Liver (tissue), 9 donors: ENCODE measurements around the gene ZNF224. TPM values are rescaled to one million over a fixed set of nuclear protein-coding genes. Genes with fewer than 3 reads are reported as not detected.

Experiments
- DNase-seq: peaks from one replicate; pipeline ENCODE4 v3.0.0-alpha.2; 2017; ENCODE audit warnings: low spot score
- H3K27ac ChIP-seq, 2 donors: one replicate each; pipeline ENCODE4 v1.7.0; 2013; ENCODE audit warnings: inconsistent platforms in 2 of 2, low read length in 2 of 2, control low read depth in 1 of 2, low read depth in 1 of 2, mild to moderate bottlenecking in 1 of 2
- H3K27me3 ChIP-seq, 4 donors: one replicate each; pipeline versions ENCODE4 v1.6.1 to v1.7.0; 2013; ENCODE audit warnings: low read length in 3 of 4, inconsistent platforms in 1 of 4, mild to moderate bottlenecking in 1 of 4, moderate library complexity in 1 of 4; ENCODE audit not compliant: control insufficient read depth in 4 of 4, insufficient read depth in 4 of 4
- H3K36me3 ChIP-seq, 4 donors: one replicate each; pipeline versions ENCODE4 v1.6.1 to v1.7.0; 2013; ENCODE audit warnings: low read length in 3 of 4, mild to moderate bottlenecking in 3 of 4, low read depth in 1 of 4, moderate library complexity in 1 of 4; ENCODE audit not compliant: control insufficient read depth in 4 of 4, insufficient read depth in 3 of 4
- H3K4me1 ChIP-seq, 4 donors: one replicate each; pipeline versions ENCODE4 v1.6.1 to v1.7.0; 2013; ENCODE audit warnings: low read length in 3 of 4, mild to moderate bottlenecking in 3 of 4, moderate library complexity in 1 of 4; ENCODE audit not compliant: control insufficient read depth in 4 of 4, insufficient read depth in 4 of 4
- H3K4me3 ChIP-seq, 3 donors: one replicate each; pipeline versions ENCODE4 v1.6.1 to v1.7.0; 2013; ENCODE audit warnings: low read length in 3 of 3, control low read depth in 1 of 3, low read depth in 1 of 3, mild to moderate bottlenecking in 1 of 3
- H3K9ac ChIP-seq, 2 donors: one replicate each; pipeline ENCODE4 v1.7.0; 2013; ENCODE audit warnings: low read length in 2 of 2, mild to moderate bottlenecking in 2 of 2, moderate library complexity in 2 of 2, control low read depth in 1 of 2, low read depth in 1 of 2
- H3K9me3 ChIP-seq, 4 donors: one replicate each; pipeline versions ENCODE4 v1.6.1 to v1.7.0; 2013; ENCODE audit warnings: low read length in 3 of 4; ENCODE audit not compliant: control insufficient read depth in 4 of 4
- EGR1 ChIP-seq, 2 donors: IDR thresholded peaks; 2 replicates each; pipeline ENCODE4 v1.6.1; 2016 to 2018; ENCODE audit warnings: antibody characterized with exemption in 2 of 2, low read depth in 2 of 2
- FOXA1 ChIP-seq: IDR thresholded peaks from 2 replicates; pipeline ENCODE4 v1.6.1; 2016; ENCODE audit warnings: antibody characterized with exemption
- FOXA2 ChIP-seq: IDR thresholded peaks from 2 replicates; pipeline ENCODE4 v1.6.1; 2016; ENCODE audit warnings: antibody characterized with exemption
- GABPA ChIP-seq, 2 donors: IDR thresholded peaks in 1 of 2; conservative IDR thresholded peaks in 1 of 2; 2 replicates each; pipeline ENCODE4 v1.6.1; 2016; ENCODE audit warnings: antibody characterized with exemption in 2 of 2, mild to moderate bottlenecking in 1 of 2, moderate library complexity in 1 of 2
- HNF4A ChIP-seq, 2 donors: conservative IDR thresholded peaks; 2 replicates each; pipeline ENCODE4 v1.6.1; 2016; ENCODE audit warnings: antibody characterized with exemption in 2 of 2, mild to moderate bottlenecking in 2 of 2
- HNF4G ChIP-seq: IDR thresholded peaks from 2 replicates; pipeline ENCODE4 v1.6.1; 2016; ENCODE audit warnings: antibody characterized with exemption
- JUND ChIP-seq, 2 donors: IDR thresholded peaks; 2 replicates each; pipeline ENCODE4 v1.6.1; 2016; ENCODE audit warnings: antibody characterized with exemption in 2 of 2
- NR2F2 ChIP-seq: IDR thresholded peaks from 2 replicates; pipeline ENCODE4 v1.6.1; 2016; ENCODE audit warnings: antibody characterized with exemption
- RAD21 ChIP-seq, 2 donors: IDR thresholded peaks; 2 replicates each; pipeline ENCODE4 v1.6.1; 2016; ENCODE audit warnings: antibody characterized with exemption in 2 of 2, mild to moderate bottlenecking in 2 of 2
- RXRA ChIP-seq, 2 donors: IDR thresholded peaks; 2 replicates each; pipeline ENCODE4 v1.6.1; 2017 to 2018; ENCODE audit warnings: antibody characterized with exemption in 2 of 2, mild to moderate bottlenecking in 1 of 2
- SP1 ChIP-seq: IDR thresholded peaks from 2 replicates; pipeline ENCODE4 v1.6.1; 2018; ENCODE audit warnings: antibody characterized with exemption, mild to moderate bottlenecking
- TAF1 ChIP-seq: conservative IDR thresholded peaks from 2 replicates; pipeline ENCODE4 v1.6.1; 2016; ENCODE audit warnings: antibody characterized with exemption, mild to moderate bottlenecking
- YY1 ChIP-seq: IDR thresholded peaks from 2 replicates; pipeline ENCODE4 v1.6.1; 2016; ENCODE audit warnings: antibody characterized with exemption, mild to moderate bottlenecking
- whole genome bisulfite sequencing: extraction: QIAGEN DNeasy Blood & Tissue Kit; methylation state at CpG from one replicate; pipeline ENCODE4 v1.1.7; 2013; 5-methylcytosine and 5-hydroxymethylcytosine counted together
- polyA plus RNA-seq, 2 donors: library from polyadenylated mRNA; stranded (reverse) in 1 of 2; unstranded in 1 of 2; fragments of 200-250 nt in 1 of 2; fragments of >200 nt in 1 of 2; fragmentation: Nextera tagmentation in 1 of 2; extraction: Ambion mirVana in 1 of 2; gene quantifications; one replicate each; pipeline versions ENCODE4 v1.2.1 to v1.2.3, GENCODE V29; 2013 to 2015
- total RNA-seq, 2 donors: library from RNA; depleted of rRNA; stranded (reverse); fragments of >200 nt; gene quantifications; one replicate each; pipeline ENCODE4 v1.2.3, GENCODE V29; 2014
- TF ChIP-seq, protein P1 (sequence below): IDR thresholded peaks from 2 replicates; pipeline ENCODE4 v1.6.1; 2016; ENCODE audit warnings: antibody characterized with exemption, mild to moderate bottlenecking
- TF ChIP-seq, protein P2 (sequence below): fragments of 150-350 bp; IDR thresholded peaks from 2 replicates; pipeline ENCODE4 v1.5.1; 2017; ENCODE audit warnings: improper control_type of control experiment, low read depth, low read length; ENCODE audit not compliant: missing input control
- TF ChIP-seq, protein P3 (sequence below): IDR thresholded peaks from 2 replicates; pipeline ENCODE4 v1.6.1; 2016; ENCODE audit warnings: antibody characterized with exemption
- TF ChIP-seq, protein P4 (sequence below): IDR thresholded peaks from 2 replicates; pipeline ENCODE4 v1.6.1; 2016; ENCODE audit warnings: antibody characterized with exemption
- TF ChIP-seq, protein P5 (sequence below): IDR thresholded peaks from 2 replicates; pipeline ENCODE4 v1.6.1; 2016; ENCODE audit warnings: antibody characterized with exemption
- donor health status: healthy.
- donor health status: healthy.
- donor health status: healthy.
- donor health status: healthy.
- donor health status: healthy.

The ZNF224 gene
- total and polyA plus RNA-seq, 4 donors: 4.5 to 20.7 (median 14.9) TPM

GRCh38 chr19:44131955-44132354 lies 37.8 kb downstream of the ZNF224 start:
- TF ChIP-seq HNF4G (no peak), YY1 (no peak)
- Histone ChIP-seq H3K4me1 (no peaks in the 10 kb centered on the region), H3K9ac (no peak overlapping the region), H3K9me3 (peaks cover 33 to 74% (median 50%) of the 10 kb centered on the region in 4 donors), H3K27ac (no peak overlapping the region), H3K27me3 (no peaks in the 10 kb centered on the region), H3K36me3 (peaks cover 5 to 49% (median 42%) of the 10 kb centered on the region in 4 donors), H3K4me3 (peak overlapping the region in 2 of 3 donors; percentile 38 to 39)
- 97% methylated on average over 5 of the region's 5 CpGs for WGBS
- no peak for DNase-seq

DNA sequence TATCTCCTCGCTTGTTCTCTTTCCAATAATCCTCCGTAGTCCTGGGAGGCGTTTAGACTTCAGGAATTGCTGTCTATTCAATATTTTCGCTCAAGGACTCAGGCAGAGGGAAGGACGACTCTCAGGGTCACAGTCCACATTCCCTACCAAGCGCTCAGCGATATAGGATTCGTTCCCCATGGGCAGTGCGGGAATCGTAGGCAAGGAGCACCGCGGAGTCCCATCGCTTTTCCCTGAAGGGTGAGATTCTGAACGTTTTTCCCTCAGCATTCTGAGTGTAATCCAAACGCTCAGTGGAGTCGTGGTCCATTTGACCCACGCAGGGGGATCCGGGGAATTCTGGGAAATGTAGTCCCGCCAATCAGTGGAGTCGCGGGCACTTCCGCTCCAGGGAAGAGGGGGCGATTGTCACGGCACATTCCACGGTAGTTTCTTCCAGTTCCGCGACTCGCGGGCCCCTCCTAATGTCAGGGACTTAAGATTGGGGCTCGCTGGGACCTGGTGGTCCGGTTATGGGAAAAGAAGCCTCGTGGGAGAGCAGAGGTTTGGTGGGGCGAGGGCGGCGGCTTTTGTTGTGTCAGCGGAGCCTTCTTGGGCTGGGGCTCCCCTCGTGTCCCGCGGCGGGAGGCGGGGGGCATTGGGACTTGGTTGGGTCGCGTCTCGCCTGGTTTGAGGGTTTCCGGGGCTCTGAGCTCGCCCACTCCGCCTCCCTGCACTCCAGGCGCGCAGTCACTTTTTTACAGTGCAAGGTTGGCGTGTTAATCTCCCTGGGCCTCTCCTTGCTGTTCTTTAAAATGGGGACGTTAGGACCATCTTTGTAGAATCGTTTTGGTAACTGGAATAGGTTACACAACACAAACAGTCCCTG lies 47.3 kb downstream of the ZNF224 start, which contains the start of gene ZNF234:
ZNF234 (plus strand) TSS at position 364 of the 868 bp plus-strand sequence. CDS start 3,079 bp downstream, outside the sequence.
- peak within 1 kb of the TSS; percentile 64 to 92 (median 79) for H3K4me3 ChIP-seq
- peaks cover 3 to 25% (median 25%) of the 10 kb centered on the region in 4 donors for H3K36me3 ChIP-seq
- peaks cover 0 to 17% (median 7%) of the 10 kb centered on the region in 4 donors for H3K9me3 ChIP-seq
- WGBS: 1% methylated on average over 52 of the region's 52 CpGs
- peak; percentile 77 for DNase-seq
- peak within 1 kb of the TSS; percentile 52 to 56 for H3K9ac ChIP-seq
- H3K4me1 ChIP-seq: peaks cover 2 to 16% (median 8%) of the 10 kb centered on the region in 4 donors
- no peaks in the 10 kb centered on the region for H3K27me3 ChIP-seq
- peak within 1 kb of the TSS; percentile 37 to 75 for H3K27ac ChIP-seq
- TF ChIP-seq YY1 (peak; percentile 68), HNF4G (no peak), SP1 (peak; percentile 20), JUND (IDR thresholded peaks at IDR 0.05) (no peak), TAF1 (no peak), EGR1 (IDR thresholded peaks at IDR 0.05; ENCODE audit: low read depth in 2 of 2) (peak; percentile 89 to 93), NR2F2 (peak; percentile 72), FOXA2 (no peak), RAD21 (IDR thresholded peaks at IDR 0.05) (peak in 1 of 2 donors; percentile 42), RXRA (IDR thresholded peaks at IDR 0.05) (peak; percentile 24 to 25), HNF4A (conservative IDR thresholded peaks at IDR 0.05) (peak; percentile 50 to 67), FOXA1 (no peak), GABPA (IDR thresholded peaks at IDR 0.05 in 1 of 2, conservative IDR thresholded peaks at IDR 0.05 in 1 of 2) (peak; percentile 72 to 94)
- TF ChIP-seq, protein P1, sequence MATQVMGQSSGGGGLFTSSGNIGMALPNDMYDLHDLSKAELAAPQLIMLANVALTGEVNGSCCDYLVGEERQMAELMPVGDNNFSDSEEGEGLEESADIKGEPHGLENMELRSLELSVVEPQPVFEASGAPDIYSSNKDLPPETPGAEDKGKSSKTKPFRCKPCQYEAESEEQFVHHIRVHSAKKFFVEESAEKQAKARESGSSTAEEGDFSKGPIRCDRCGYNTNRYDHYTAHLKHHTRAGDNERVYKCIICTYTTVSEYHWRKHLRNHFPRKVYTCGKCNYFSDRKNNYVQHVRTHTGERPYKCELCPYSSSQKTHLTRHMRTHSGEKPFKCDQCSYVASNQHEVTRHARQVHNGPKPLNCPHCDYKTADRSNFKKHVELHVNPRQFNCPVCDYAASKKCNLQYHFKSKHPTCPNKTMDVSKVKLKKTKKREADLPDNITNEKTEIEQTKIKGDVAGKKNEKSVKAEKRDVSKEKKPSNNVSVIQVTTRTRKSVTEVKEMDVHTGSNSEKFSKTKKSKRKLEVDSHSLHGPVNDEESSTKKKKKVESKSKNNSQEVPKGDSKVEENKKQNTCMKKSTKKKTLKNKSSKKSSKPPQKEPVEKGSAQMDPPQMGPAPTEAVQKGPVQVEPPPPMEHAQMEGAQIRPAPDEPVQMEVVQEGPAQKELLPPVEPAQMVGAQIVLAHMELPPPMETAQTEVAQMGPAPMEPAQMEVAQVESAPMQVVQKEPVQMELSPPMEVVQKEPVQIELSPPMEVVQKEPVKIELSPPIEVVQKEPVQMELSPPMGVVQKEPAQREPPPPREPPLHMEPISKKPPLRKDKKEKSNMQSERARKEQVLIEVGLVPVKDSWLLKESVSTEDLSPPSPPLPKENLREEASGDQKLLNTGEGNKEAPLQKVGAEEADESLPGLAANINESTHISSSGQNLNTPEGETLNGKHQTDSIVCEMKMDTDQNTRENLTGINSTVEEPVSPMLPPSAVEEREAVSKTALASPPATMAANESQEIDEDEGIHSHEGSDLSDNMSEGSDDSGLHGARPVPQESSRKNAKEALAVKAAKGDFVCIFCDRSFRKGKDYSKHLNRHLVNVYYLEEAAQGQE: peak; percentile 13
- TF ChIP-seq, protein P2, sequence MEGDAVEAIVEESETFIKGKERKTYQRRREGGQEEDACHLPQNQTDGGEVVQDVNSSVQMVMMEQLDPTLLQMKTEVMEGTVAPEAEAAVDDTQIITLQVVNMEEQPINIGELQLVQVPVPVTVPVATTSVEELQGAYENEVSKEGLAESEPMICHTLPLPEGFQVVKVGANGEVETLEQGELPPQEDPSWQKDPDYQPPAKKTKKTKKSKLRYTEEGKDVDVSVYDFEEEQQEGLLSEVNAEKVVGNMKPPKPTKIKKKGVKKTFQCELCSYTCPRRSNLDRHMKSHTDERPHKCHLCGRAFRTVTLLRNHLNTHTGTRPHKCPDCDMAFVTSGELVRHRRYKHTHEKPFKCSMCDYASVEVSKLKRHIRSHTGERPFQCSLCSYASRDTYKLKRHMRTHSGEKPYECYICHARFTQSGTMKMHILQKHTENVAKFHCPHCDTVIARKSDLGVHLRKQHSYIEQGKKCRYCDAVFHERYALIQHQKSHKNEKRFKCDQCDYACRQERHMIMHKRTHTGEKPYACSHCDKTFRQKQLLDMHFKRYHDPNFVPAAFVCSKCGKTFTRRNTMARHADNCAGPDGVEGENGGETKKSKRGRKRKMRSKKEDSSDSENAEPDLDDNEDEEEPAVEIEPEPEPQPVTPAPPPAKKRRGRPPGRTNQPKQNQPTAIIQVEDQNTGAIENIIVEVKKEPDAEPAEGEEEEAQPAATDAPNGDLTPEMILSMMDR: no peak
- TF ChIP-seq, protein P3, sequence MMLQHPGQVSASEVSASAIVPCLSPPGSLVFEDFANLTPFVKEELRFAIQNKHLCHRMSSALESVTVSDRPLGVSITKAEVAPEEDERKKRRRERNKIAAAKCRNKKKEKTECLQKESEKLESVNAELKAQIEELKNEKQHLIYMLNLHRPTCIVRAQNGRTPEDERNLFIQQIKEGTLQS: no peak
- TF ChIP-seq, protein P4, sequence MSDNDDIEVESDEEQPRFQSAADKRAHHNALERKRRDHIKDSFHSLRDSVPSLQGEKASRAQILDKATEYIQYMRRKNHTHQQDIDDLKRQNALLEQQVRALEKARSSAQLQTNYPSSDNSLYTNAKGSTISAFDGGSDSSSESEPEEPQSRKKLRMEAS: peak; percentile 56
- TF ChIP-seq, protein P5, sequence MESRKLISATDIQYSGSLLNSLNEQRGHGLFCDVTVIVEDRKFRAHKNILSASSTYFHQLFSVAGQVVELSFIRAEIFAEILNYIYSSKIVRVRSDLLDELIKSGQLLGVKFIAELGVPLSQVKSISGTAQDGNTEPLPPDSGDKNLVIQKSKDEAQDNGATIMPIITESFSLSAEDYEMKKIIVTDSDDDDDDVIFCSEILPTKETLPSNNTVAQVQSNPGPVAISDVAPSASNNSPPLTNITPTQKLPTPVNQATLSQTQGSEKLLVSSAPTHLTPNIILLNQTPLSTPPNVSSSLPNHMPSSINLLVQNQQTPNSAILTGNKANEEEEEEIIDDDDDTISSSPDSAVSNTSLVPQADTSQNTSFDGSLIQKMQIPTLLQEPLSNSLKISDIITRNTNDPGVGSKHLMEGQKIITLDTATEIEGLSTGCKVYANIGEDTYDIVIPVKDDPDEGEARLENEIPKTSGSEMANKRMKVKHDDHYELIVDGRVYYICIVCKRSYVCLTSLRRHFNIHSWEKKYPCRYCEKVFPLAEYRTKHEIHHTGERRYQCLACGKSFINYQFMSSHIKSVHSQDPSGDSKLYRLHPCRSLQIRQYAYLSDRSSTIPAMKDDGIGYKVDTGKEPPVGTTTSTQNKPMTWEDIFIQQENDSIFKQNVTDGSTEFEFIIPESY: peak; percentile 54
